ENCODE data around the gene UNC5C. TPM values are rescaled to one million over a fixed set of nuclear protein-coding genes. Genes with fewer than 3 reads are reported as not detected.

Gene UNC5C
- total RNA-seq, 1 experiment from 2014 or later: 1.0 TPM

- no peaks in the 10 kb centered on the region for H3K27me3 Mint-ChIP-seq (ENCODE audit: low read depth)
Observed at GRCh38 chr4:95318483-95318882, 230.3 kb downstream of the UNC5C start.

GRCh38 chr4:95318044-95318443 lies 230.7 kb downstream of the UNC5C start:
- Mint-ChIP-seq H3K27ac (no peak overlapping the region), H3K36me3 (no peaks in the 10 kb centered on the region), H3K9me3 (no peaks in the 10 kb centered on the region), H3K27me3 (ENCODE audit: low read depth) (no peaks in the 10 kb centered on the region), H3K4me3 (no peak overlapping the region), H3K4me1 (peaks cover 14% of the 10 kb centered on the region)
- TF ChIP-seq MXD4 (CRISPR knock-in tag; IDR thresholded peaks at IDR 0.05; ENCODE audit: borderline replicate concordance) (no peak), ELF4 (CRISPR knock-in tag; IDR thresholded peaks at IDR 0.05; ENCODE audit: low read depth) (no peak), ZNF138 (CRISPR knock-in tag; conservative IDR thresholded peaks at IDR 0.05) (no peak), IRF2 (CRISPR knock-in tag; IDR thresholded peaks at IDR 0.05; ENCODE audit: borderline replicate concordance, low read depth) (no peak), KAT7 (CRISPR knock-in tag; IDR thresholded peaks at IDR 0.05; ENCODE audit: borderline replicate concordance) (no peak), ZNF396 (CRISPR knock-in tag; IDR thresholded peaks at IDR 0.05; ENCODE audit: borderline replicate concordance) (no peak), GRHL2 (CRISPR knock-in tag; IDR thresholded peaks at IDR 0.05; ENCODE audit: insufficient replicate concordance, severe bottlenecking) (no peak), TEAD4 (CRISPR knock-in tag; IDR thresholded peaks at IDR 0.05) (no peak), OVOL2 (CRISPR knock-in tag; IDR thresholded peaks at IDR 0.05; ENCODE audit: borderline replicate concordance) (no peak), JUN (CRISPR knock-in tag; IDR thresholded peaks at IDR 0.05) (no peak), GTF2I (CRISPR knock-in tag; conservative IDR thresholded peaks at IDR 0.05) (no peak)
- ChIA-PET CTCF (no interaction called here), POLR2A (no interaction called here)
- ATAC-seq (no peak), DNase-seq (ENCODE audit: low spot score) (no peak)

More at GRCh38 chr4:95318483-95318882, 230.3 kb downstream of the UNC5C start:
- ChIA-PET CTCF (no interaction called here), POLR2A (no interaction called here)
- no peak for DNase-seq (ENCODE audit: low spot score)
- no peak overlapping the region for H3K4me3 Mint-ChIP-seq
- TF ChIP-seq FOXP4 (CRISPR knock-in tag; IDR thresholded peaks at IDR 0.05) (no peak), ZNF281 (CRISPR knock-in tag; IDR thresholded peaks at IDR 0.05) (no peak), TCF7 (CRISPR knock-in tag; IDR thresholded peaks at IDR 0.05; ENCODE audit: low read depth) (no peak), ZNF671 (CRISPR knock-in tag; IDR thresholded peaks at IDR 0.05) (no peak)
- H3K36me3 Mint-ChIP-seq: peaks cover 2% of the 10 kb centered on the region
- no peak overlapping the region for H3K27ac Mint-ChIP-seq
- H3K9me3 Mint-ChIP-seq: peaks cover 3% of the 10 kb centered on the region
- no peak for ATAC-seq
- H3K4me1 Mint-ChIP-seq: peaks cover 14% of the 10 kb centered on the region

- Mint-ChIP-seq H3K27ac (peak overlapping the region; percentile 51), H3K27me3 (ENCODE audit: low read depth) (no peaks in the 10 kb centered on the region), H3K36me3 (no peaks in the 10 kb centered on the region), H3K9me3 (no peaks in the 10 kb centered on the region), H3K4me3 (no peak overlapping the region), H3K4me1 (peaks cover 14% of the 10 kb centered on the region)
- ChIA-PET CTCF (no interaction called here), POLR2A (no interaction called here)
- TF ChIP-seq ZBTB21 (CRISPR knock-in tag; IDR thresholded peaks at IDR 0.05; ENCODE audit: borderline replicate concordance): no peak
- no peak for TF ChIP-seq ETV6 (CRISPR knock-in tag; IDR thresholded peaks at IDR 0.05)
- TF ChIP-seq FOXJ3 (CRISPR knock-in tag; IDR thresholded peaks at IDR 0.05; ENCODE audit: borderline replicate concordance): no peak
- TF ChIP-seq NR1H2 (CRISPR knock-in tag; IDR thresholded peaks at IDR 0.05): no peak
- ATAC-seq: peak; percentile 71
- DNase-seq (ENCODE audit: low spot score): no peak
Observed at GRCh38 chr4:95317085-95317793, 231.5 kb downstream of the UNC5C start.
